HG03439 (cell line): Measurements from ENCODE around the gene CASKIN2.

Experiments
- ATAC-seq: cut with Tn5 transposase; IDR thresholded peaks from one replicate; pipeline ENCODE4 v1.9.1; 2021; ENCODE audit warnings: mild to moderate bottlenecking, moderate library complexity; ENCODE audit not compliant: unreplicated experiment

Gene CASKIN2

GRCh38 chr17:75515496-75516254, at the start of gene CASKIN2:
TSS of gene CASKIN2 (minus strand) at chr17:75515537. CDS start at chr17:75513804, 1,733 bp downstream.
- ATAC-seq, result peak; percentile 34

GRCh38 chr17:75565066-75565465, 49.7 kb upstream of the CASKIN2 start:
- ATAC-seq, result no peak

GRCh38 chr17:75564195-75564594, 48.9 kb upstream of the CASKIN2 start:
- no peak for ATAC-seq

- ATAC-seq, result no peak
Measured at GRCh38 chr17:75563063-75563758, 47.9 kb upstream of the CASKIN2 start.

GRCh38 chr17:75561927-75562603, 46.7 kb upstream of the CASKIN2 start:
- ATAC-seq, result no peak

- ATAC-seq, result no peak
Measured at GRCh38 chr17:75559958-75560533, 44.7 kb upstream of the CASKIN2 start.

GRCh38 chr17:75558666-75559530, 43.6 kb upstream of the CASKIN2 start:
- no peak for ATAC-seq

GRCh38 chr17:75557852-75558665, 42.7 kb upstream of the CASKIN2 start:
- ATAC-seq, result no peak

GRCh38 chr17:75557075-75557851, 41.9 kb upstream of the CASKIN2 start:
- ATAC-seq, result no peak

- no peak for ATAC-seq
Measured at GRCh38 chr17:75555679-75556153, 40.4 kb upstream of the CASKIN2 start.

GRCh38 chr17:75553295-75554110, 38.2 kb upstream of the CASKIN2 start:
- ATAC-seq, result no peak

GRCh38 chr17:75552425-75553294, 37.3 kb upstream of the CASKIN2 start:
- no peak for ATAC-seq

- no peak for ATAC-seq
Measured at GRCh38 chr17:75551266-75551665, 35.9 kb upstream of the CASKIN2 start.

GRCh38 chr17:75550139-75550465, 34.8 kb upstream of the CASKIN2 start:
- no peak for ATAC-seq

GRCh38 chr17:75549246-75550138, 34.2 kb upstream of the CASKIN2 start:
- ATAC-seq, result no peak

- ATAC-seq, result no peak
Measured at GRCh38 chr17:75548813-75549212, 33.5 kb upstream of the CASKIN2 start.
